ENCODE results near the gene MUSTN1. TPM values are rescaled to one million over a fixed set of nuclear protein-coding genes. Genes with fewer than 3 reads are reported as not detected.

MUSTN1 gene
- total RNA-seq, 4 donors from 2014 or later: 5.5 to 13.1 (median 7.9) TPM

DNA sequence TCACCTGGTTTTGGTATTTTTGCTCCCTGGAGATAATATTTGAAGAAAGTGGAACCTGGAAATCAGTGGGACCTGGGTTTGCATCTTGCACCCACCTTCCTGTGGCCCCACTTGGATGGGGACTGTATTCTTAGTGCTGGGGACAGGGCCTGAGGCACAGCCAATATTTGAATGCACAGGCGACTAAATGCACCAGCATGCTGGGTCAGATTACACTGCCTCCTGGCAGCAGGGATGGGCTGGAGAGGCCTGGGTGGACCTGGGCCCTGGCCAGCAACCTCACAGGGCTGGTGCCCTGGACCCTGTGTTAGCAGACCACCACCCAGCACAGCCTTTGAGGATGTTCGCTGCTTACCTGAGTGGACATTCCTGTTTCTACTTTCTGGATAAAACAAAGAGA lies 14.9 kb downstream of the MUSTN1 start:
- DNase-seq (ENCODE audit: low spot score in 2 of 2): no peak
- WGBS, 2 donors: 84 to 91% methylated on average over 2 of the region's 2 CpGs
- no peak overlapping the region for H3K4me3 ChIP-seq (ENCODE audit: low read depth, poor library complexity, severe bottlenecking)
- intact Hi-C loops (cut with DNase I; ENCODE audit: low total_unique reads): no loop called here
- TF ChIP-seq CTCF (IDR thresholded peaks at IDR 0.05) (no peak), POLR2A (IDR thresholded peaks at IDR 0.05) (no peak)

GRCh38 chr3:52817860-52818259 lies 17.0 kb downstream of the MUSTN1 start:
- 94 to 97% methylated on average over 5 to 7 of the region's 7 CpGs for WGBS, 2 donors
- no peak for DNase-seq (ENCODE audit: low spot score in 2 of 2)
- H3K4me3 ChIP-seq (ENCODE audit: low read depth, poor library complexity, severe bottlenecking): no peak overlapping the region
- intact Hi-C loops (cut with DNase I; ENCODE audit: low total_unique reads): no loop called here
- TF ChIP-seq POLR2A (IDR thresholded peaks at IDR 0.05): no peak
- no peak for TF ChIP-seq CTCF (IDR thresholded peaks at IDR 0.05)

DNA sequence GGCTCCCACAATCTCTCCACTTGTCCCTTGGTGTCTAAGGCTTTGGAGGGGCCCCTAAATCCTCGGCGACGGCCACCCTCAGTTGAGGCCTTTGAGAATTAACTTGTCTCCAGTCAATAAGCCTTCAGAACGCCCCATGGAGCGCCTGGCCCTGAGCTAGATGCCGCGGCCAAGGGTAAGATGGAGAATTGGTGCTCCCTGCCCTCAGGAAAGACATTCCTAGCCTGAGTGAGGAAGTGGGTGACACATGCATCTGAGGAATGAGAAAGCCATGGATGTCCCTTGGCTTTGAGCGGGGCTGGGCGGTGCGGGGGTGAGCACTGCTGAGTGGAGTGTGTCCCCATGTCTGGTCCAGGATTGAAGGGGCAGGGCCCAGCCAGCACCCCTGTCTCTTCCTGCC lies 17.6 kb downstream of the MUSTN1 start:
- intact Hi-C loops (cut with DNase I; ENCODE audit: low total_unique reads): no loop called here
- H3K4me3 ChIP-seq (ENCODE audit: low read depth, poor library complexity, severe bottlenecking): no peak overlapping the region
- TF ChIP-seq CTCF (IDR thresholded peaks at IDR 0.05) (no peak), POLR2A (IDR thresholded peaks at IDR 0.05) (no peak)
- 94 to 97% methylated on average over 10 of the region's 10 CpGs for WGBS, 2 donors
- no peak for DNase-seq (ENCODE audit: low spot score in 2 of 2)

GRCh38 chr3:52816654-52817053 lies 18.2 kb downstream of the MUSTN1 start:
- H3K4me3 ChIP-seq (ENCODE audit: low read depth, poor library complexity, severe bottlenecking): no peak overlapping the region
- TF ChIP-seq CTCF (IDR thresholded peaks at IDR 0.05) (no peak), POLR2A (IDR thresholded peaks at IDR 0.05) (no peak)
- intact Hi-C loops (cut with DNase I; ENCODE audit: low total_unique reads): no loop called here
- WGBS, 2 donors: 84 to 96% methylated on average over 9 to 10 of the region's 10 CpGs
- DNase-seq (ENCODE audit: low spot score in 2 of 2): no peak

- TF ChIP-seq POLR2A (IDR thresholded peaks at IDR 0.05) (no peak), CTCF (IDR thresholded peaks at IDR 0.05) (no peak)
- intact Hi-C loops (cut with DNase I; ENCODE audit: low total_unique reads): no loop called here
- H3K4me3 ChIP-seq (ENCODE audit: low read depth, poor library complexity, severe bottlenecking): no peak overlapping the region
- no peak for DNase-seq (ENCODE audit: low spot score in 2 of 2)
- WGBS, 2 donors: 92 to 95% methylated on average over 6 of the region's 6 CpGs
These were observed 18.6 kb downstream of the MUSTN1 start for GRCh38 chr3:52816199-52816598.

DNA sequence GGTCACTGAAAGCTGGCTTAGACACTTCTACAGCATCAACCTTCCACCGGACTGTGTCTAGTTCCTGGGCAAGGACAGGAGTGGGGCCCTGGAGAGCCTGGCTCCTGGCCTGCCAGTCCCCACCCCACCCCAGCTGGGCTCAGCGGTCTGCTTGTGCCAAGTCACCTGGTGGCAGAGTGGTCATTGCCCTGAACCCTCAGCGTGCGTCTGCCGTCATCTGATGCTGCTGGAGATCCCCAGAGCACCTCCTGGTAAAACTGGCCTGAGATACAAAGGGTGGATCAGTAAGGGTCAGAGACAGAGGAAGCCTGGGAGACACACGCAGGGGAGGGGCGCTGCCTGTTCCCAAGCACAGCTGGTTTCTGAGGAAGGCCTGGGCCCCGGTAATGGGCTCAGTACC lies 21.0 kb downstream of the MUSTN1 start:
- no peak overlapping the region for H3K4me3 ChIP-seq (ENCODE audit: low read depth, poor library complexity, severe bottlenecking)
- WGBS, 2 donors: 87 to 91% methylated on average over 3 to 8 of the region's 8 CpGs
- intact Hi-C loops (cut with DNase I; ENCODE audit: low total_unique reads): no loop called here
- DNase-seq (ENCODE audit: low spot score in 2 of 2): no peak
- TF ChIP-seq POLR2A (IDR thresholded peaks at IDR 0.05) (no peak), CTCF (IDR thresholded peaks at IDR 0.05) (no peak)

All from lower leg skin (tissue), 4 donors.